T-helper 2 cell (primary cell): Measurements from ENCODE around the gene ZBTB7B.
A peak's percentile ranks its signal among the peaks of the same experiment; 100 is the strongest.

Experiments used
- DNase-seq, 5 experiments: peaks; one replicate each; pipeline versions ENCODE4 v3.0.0 to v3.0.0-alpha.2; 2012 to 2022

Gene ZBTB7B

GRCh38 chr1:155062151-155062686 lies 59.6 kb downstream of the ZBTB7B start:
- no peak for DNase-seq

DNA sequence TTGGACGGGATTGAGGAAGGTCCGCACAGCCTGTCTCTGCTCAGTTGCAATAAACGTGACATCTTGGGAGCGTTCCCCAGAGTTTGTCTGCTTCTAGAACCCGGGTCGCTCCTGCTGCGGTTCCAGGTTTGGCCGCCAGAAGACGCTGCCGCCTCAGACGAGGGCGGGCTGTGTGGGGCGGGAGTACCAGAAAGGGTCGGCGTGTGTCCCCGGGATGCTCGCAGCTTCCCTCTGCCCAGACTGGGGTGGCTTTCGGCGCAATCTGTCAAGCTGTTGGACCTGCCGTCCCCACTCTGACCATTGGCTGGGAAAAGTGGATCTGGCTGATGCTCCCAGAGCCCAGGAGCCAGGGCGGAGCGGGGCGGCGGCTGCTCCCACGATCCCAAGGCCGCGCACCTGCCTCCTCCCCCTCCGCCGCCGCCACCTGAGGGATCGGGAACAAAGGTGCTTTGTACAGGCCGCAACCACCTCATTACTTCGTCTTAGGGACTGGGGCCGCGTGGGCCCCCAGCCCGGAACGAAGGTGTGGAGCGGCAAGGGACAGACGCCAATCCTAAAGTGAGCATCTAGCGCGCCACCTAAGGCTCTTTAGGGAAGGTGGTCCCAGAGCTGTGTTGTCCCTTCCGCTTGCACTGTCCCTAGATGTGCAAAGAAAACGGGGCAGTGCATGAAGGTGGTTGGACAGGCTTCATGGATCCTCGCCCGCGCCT lies 60.3 kb downstream of the ZBTB7B start:
- peak in 3 of 5 experiments; percentile 60 to 77 (median 67) for DNase-seq

DNA sequence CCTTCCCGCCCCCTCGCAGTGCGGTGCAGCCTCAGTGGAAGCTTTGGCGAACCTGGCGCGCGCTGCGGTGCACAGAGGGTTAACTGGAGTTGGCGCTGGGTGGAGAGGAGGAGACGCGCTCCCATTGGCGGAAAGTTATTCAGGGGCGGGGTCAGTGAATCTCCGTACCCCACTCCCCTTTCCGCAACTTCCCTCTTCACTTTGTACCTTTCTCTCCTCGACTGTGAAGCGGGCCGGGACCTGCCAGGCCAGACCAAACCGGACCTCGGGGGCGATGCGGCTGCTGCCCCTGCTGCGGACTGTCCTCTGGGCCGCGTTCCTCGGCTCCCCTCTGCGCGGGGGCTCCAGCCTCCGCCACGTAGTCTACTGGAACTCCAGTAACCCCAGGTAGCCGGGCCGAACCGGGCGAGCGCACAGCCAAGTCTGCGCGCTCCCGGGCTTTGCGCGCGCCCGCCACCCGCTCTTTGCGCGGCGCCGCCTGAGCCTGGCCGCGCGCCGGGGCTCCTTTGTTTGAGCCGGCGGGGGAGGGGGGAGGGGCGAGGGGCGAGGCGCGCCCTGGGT lies 61.0 kb downstream of the ZBTB7B start, which contains the start of gene EFNA4:
TSS of gene EFNA4 (plus strand) at position 191 of the 561 bp plus-strand sequence. CDS start at position 275, 84 bp downstream.
- peak; percentile 61 to 92 (median 74) for DNase-seq

- DNase-seq: peak in 1 of 5 experiments; percentile 37
These were observed 61.7 kb downstream of the ZBTB7B start for GRCh38 chr1:155064111-155064831.

- DNase-seq: no peak
These were observed 62.3 kb downstream of the ZBTB7B start for GRCh38 chr1:155064832-155065429.

GRCh38 chr1:155066777-155067176 lies 64.2 kb downstream of the ZBTB7B start:
- no peak for DNase-seq
